Small intestine (tissue), 7 donors: Measurements from ENCODE around the gene ARHGEF16. TPM values are rescaled to one million over a fixed set of nuclear protein-coding genes. Genes with fewer than 3 reads are reported as not detected.

Experiments
- DNase-seq, 2 donors: peaks; one replicate each; pipeline versions ENCODE4 v3.0.0 to v3.0.0-alpha.2; 2013
- FAIRE-seq: peaks from 2 replicates; lab custom pipeline; 2012; peaks lifted over from hg19 to GRCh38; lab: Jason Lieb, UNC
- H3K27ac ChIP-seq, 3 donors: one replicate each; pipeline ENCODE4 v1.5.1; 2013; ENCODE audit warnings: low read length in 2 of 3, mild to moderate bottlenecking in 2 of 3, control low read depth in 1 of 3, inconsistent platforms in 1 of 3, low read depth in 1 of 3, moderate library complexity in 1 of 3
- H3K27me3 ChIP-seq, 3 donors: one replicate each; pipeline ENCODE4 v1.6.1; 2013; ENCODE audit warnings: low read length in 3 of 3, inconsistent platforms in 1 of 3; ENCODE audit not compliant: control insufficient read depth in 3 of 3, insufficient read depth in 3 of 3
- H3K36me3 ChIP-seq, 3 donors: one replicate each; pipeline ENCODE4 v1.6.1; 2013; ENCODE audit warnings: low read length in 3 of 3, inconsistent platforms in 1 of 3, low read depth in 1 of 3, mild to moderate bottlenecking in 1 of 3, moderate library complexity in 1 of 3; ENCODE audit not compliant: control insufficient read depth in 3 of 3, insufficient read depth in 2 of 3
- H3K4me1 ChIP-seq, 3 donors: one replicate each; pipeline ENCODE4 v1.6.1; 2013; ENCODE audit warnings: low read length in 2 of 3, inconsistent platforms in 1 of 3, low read depth in 1 of 3, mild to moderate bottlenecking in 1 of 3, moderate library complexity in 1 of 3; ENCODE audit not compliant: control insufficient read depth in 3 of 3, insufficient read depth in 2 of 3
- H3K4me3 ChIP-seq, 3 donors: one replicate each; pipeline ENCODE4 v1.5.1; 2013; ENCODE audit warnings: low read length in 3 of 3, control low read depth in 1 of 3, inconsistent platforms in 1 of 3, low read depth in 1 of 3, mild to moderate bottlenecking in 1 of 3, moderate library complexity in 1 of 3
- H3K9me3 ChIP-seq, 2 donors: one replicate each; pipeline ENCODE4 v1.6.1; 2013; ENCODE audit warnings: low read depth in 1 of 2, low read length in 1 of 2; ENCODE audit not compliant: control insufficient read depth in 2 of 2, insufficient read depth in 1 of 2
- WGBS, 3 donors: extraction: QIAGEN DNeasy Blood & Tissue Kit; methylation state at CpG; one replicate each; pipeline ENCODE4 v1.1.7; 2013; 5-methylcytosine and 5-hydroxymethylcytosine counted together
- polyA plus RNA-seq, 4 donors: library from polyadenylated mRNA; stranded (reverse) in 3 of 4; unstranded in 1 of 4; fragments of 200-250 nt in 3 of 4; fragments of 120-200 nt in 1 of 4; gene quantifications; one replicate each; pipeline versions ENCODE4 v1.2.1 to v1.2.3, GENCODE V29; 2013
- donor health status: healthy with polysubstance abuse.
- donor health status: control.
- donor health status: control.
- donor health status: Bipolar disorder and iron deficiency.
- donor health status: healthy.

The ARHGEF16 gene
- polyA plus RNA-seq, 4 donors, result 31.0 to 121 (median 83.7) TPM

DNA sequence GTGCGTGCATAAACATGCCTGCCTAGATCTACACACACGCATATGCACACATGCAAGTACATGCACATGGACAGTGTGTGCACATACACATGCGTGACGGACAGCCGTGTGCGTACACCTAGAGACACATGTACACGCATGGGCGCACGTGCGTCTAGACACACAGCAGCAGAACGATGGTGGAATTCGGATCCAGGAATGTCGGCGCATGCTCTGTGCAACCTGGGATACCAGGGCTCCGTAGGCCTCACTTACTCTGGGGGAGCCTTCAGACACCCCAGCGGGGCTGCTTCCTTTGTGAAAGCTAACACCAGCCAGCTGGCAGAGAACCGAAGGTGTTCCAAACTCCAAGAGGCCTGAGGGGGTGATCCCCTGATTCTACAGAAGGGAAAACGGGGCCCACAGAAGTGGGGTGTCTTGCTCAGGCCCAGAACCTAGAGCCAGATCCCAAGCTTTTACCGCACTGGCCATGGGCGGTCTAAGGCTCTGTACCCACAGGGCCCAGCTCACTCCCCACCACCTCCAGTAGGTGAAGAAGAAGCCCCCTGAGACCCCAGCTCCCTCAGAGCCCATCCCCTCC lies 27.4 kb upstream of the ARHGEF16 start:
- peaks cover 0 to 26% (median 0%) of the 10 kb centered on the region in 3 donors for H3K4me1 ChIP-seq
- H3K36me3 ChIP-seq, result peaks cover 0 to 73% (median 2%) of the 10 kb centered on the region in 3 donors
- no peak for FAIRE-seq
- 92 to 97% (median 93%) methylated on average over 20 of the region's 20 CpGs for WGBS, 3 donors
- no peaks in the 10 kb centered on the region for H3K27me3 ChIP-seq
- no peaks in the 10 kb centered on the region for H3K9me3 ChIP-seq
- DNase-seq, result no peak
- no peak overlapping the region for H3K4me3 ChIP-seq
- H3K27ac ChIP-seq, result no peak overlapping the region

DNA sequence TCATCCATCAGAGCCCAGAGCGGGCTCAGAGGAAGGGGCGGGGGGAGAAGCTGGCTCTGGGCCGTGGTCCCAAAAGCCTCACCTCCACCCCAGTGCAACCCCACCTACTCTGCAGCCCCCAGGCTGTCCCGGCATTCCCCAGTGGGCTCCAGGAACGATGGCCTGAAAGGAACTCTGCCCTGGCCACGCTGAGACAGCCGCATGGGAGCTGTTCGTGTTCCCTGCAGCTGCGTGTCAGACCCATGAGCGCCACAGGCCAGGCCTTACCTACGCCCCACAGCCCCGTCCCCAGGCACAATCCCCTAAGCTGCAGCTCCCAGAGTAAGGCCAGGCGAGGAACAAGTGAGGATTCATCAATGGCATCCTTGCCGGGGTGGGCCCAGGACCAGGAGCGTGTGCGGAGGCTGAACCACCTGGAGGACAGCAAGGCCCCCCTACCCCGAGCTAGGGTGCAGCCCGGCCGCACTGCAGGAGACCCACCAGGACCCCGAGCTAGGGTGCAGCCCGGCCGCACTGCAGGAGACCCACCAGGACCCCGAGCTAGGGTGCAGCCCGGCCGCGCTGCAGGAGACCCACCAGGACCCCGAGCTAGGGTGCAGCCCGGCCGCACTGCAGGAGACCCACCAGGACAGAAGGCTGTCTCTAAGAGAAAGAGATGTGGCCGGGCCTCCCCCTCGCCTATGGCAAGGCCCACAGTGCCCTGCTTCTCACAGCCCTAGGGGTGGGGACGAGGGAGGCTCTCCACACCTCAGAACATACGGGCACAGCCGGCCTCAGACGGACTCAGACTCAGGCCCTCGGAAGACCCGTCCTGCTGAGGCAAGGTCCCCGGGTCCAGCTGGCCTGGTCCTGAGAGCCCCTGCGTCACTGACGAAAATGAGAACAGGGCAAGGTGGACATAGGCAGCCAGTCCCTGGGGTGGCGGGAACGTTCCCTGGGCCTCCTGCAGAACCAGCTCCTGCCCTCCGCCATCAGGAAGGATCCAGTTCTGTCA lies 26.5 kb upstream of the ARHGEF16 start:
- H3K9me3 ChIP-seq, result no peaks in the 10 kb centered on the region
- H3K36me3 ChIP-seq, result peaks cover 0 to 78% (median 2%) of the 10 kb centered on the region in 3 donors
- H3K27ac ChIP-seq, result no peak overlapping the region
- H3K27me3 ChIP-seq, result no peaks in the 10 kb centered on the region
- DNase-seq (no peak), FAIRE-seq (no peak)
- peaks cover 0 to 16% (median 0%) of the 10 kb centered on the region in 3 donors for H3K4me1 ChIP-seq
- H3K4me3 ChIP-seq, result no peak overlapping the region
- WGBS, 3 donors, result 91 to 92% (median 92%) methylated on average over 39 to 43 of the region's 43 CpGs

DNA sequence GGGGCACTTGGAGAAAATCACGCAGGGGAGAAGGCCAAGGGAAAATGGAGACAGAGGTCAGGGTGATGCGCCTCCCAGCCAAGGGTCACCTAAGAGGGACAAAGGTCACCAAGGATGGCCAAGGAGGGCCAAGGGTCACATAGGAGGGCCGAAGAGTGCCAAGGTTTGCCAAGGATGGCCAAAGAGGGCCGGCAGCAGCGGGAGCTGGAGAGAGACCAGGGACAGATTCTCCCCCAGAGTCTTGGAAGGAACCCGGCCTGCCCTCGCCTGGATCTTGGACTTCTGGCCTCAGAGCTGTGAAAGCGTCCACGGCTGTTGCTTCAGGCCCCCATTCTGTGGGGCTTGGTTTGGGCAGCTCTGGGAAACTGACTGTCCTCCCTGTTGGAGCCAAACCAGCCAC lies 25.6 kb upstream of the ARHGEF16 start:
- H3K36me3 ChIP-seq, result peaks cover 0 to 81% (median 2%) of the 10 kb centered on the region in 3 donors
- 78 to 84% (median 82%) methylated on average over 9 of the region's 9 CpGs for WGBS, 3 donors
- FAIRE-seq (no peak), DNase-seq (no peak)
- no peak overlapping the region for H3K4me3 ChIP-seq
- H3K9me3 ChIP-seq, result no peaks in the 10 kb centered on the region
- no peak overlapping the region for H3K27ac ChIP-seq
- H3K4me1 ChIP-seq, result peaks cover 0 to 7% (median 0%) of the 10 kb centered on the region in 3 donors
- H3K27me3 ChIP-seq, result no peaks in the 10 kb centered on the region

DNA sequence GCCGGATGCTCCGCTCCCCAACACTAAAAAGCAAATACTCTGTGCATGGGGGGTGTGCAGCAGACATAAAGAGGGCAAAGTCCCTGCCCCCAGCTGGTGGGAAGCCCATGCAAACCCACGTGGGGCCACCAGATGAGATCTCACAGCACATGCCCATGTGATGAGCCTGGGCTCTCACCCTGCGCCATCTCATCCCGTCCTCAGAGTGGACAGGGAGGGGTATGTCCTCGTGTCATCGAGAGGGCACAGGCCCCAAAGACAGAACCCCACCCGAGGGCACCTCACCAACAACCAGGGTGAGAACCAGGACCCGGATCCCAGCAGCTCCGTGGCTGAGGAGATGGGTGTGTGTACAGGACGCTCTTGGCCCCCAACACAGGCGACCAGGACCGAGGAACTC lies 25.1 kb upstream of the ARHGEF16 start:
- WGBS, 3 donors, result 77 to 84% (median 82%) methylated on average over 13 of the region's 13 CpGs
- Histone ChIP-seq H3K4me3 (no peak overlapping the region), H3K9me3 (no peaks in the 10 kb centered on the region), H3K36me3 (peaks cover 0 to 79% (median 2%) of the 10 kb centered on the region in 3 donors), H3K27me3 (no peaks in the 10 kb centered on the region), H3K4me1 (peaks cover 0 to 3% (median 0%) of the 10 kb centered on the region in 3 donors), H3K27ac (no peak overlapping the region)
- DNase-seq (no peak), FAIRE-seq (no peak)

DNA sequence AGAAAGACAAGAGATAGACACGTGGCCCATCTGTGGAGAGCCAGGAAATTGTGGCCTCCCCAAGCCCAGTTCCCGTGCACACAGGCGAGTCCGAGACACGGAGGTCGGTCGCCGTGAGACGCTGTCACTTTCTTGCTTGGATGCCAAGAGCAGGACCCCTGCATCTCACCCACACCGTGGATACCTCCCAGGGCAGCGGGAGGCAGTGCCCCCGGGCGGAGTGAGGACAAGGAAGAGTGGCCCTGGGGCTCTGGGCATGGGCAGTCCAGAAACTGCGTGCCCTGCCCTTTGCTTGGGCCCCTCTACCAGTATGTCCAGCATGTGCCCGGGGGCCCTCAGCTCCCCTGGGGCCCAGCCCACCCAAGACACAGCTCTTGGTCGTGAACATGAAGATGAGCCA lies 24.7 kb upstream of the ARHGEF16 start:
- DNase-seq, result no peak
- H3K4me3 ChIP-seq, result no peak overlapping the region
- FAIRE-seq, result no peak
- H3K4me1 ChIP-seq, result no peaks in the 10 kb centered on the region
- peaks cover 0 to 81% (median 2%) of the 10 kb centered on the region in 3 donors for H3K36me3 ChIP-seq
- no peaks in the 10 kb centered on the region for H3K27me3 ChIP-seq
- no peaks in the 10 kb centered on the region for H3K9me3 ChIP-seq
- WGBS, 3 donors, result 87 to 90% (median 87%) methylated on average over 16 of the region's 16 CpGs
- H3K27ac ChIP-seq, result no peak overlapping the region

DNA sequence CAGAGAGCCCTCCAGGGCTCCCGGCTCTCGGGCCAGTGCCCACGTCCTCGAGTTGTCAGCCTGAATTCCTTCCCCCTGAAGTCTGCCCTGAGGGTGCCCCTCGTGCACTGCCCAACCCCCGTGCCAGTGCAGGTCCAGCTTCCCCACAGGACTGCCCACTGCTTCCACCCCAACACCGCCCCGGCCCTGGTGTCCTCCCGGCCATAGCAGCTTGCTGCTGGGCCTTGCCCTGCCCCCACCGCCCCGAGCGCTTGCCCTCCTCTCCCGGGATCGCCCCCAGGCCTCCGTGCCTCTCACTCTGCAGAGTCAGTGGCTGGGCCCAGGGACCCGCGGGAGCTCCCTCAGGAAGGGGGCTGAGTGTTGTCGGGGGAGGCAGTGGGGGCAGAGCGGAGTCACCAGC lies 24.1 kb upstream of the ARHGEF16 start:
- H3K4me1 ChIP-seq, result no peaks in the 10 kb centered on the region
- no peak for FAIRE-seq
- peaks cover 0 to 81% (median 2%) of the 10 kb centered on the region in 3 donors for H3K36me3 ChIP-seq
- H3K27ac ChIP-seq, result no peak overlapping the region
- no peaks in the 10 kb centered on the region for H3K27me3 ChIP-seq
- 86 to 93% (median 87%) methylated on average over 19 of the region's 19 CpGs for WGBS, 3 donors
- no peak for DNase-seq
- H3K9me3 ChIP-seq, result no peaks in the 10 kb centered on the region
- no peak overlapping the region for H3K4me3 ChIP-seq

DNA sequence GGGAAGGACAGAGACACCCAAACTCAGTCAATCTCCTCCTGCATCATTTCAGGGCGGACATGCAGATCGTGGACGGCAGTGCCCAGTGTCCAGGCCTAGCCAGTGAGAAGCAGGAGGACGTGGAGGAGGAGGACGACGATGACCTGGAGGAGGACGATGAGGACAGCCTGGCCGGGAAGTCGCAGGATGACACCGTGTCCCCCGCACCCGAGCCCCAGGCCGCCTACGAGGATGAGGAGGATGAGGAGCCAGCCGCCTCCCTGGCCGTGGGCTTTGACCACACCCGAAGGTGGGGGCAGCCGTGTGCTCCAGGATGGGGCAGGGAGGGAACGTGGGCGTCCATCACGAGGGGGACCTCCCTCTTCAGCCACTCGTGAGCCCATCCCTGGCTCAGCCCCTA lies 23.6 kb upstream of the ARHGEF16 start:
- Histone ChIP-seq H3K9me3 (no peaks in the 10 kb centered on the region), H3K4me3 (no peak overlapping the region), H3K27ac (no peak overlapping the region), H3K36me3 (peaks cover 0 to 80% (median 1%) of the 10 kb centered on the region in 3 donors), H3K4me1 (no peaks in the 10 kb centered on the region), H3K27me3 (no peaks in the 10 kb centered on the region)
- WGBS, 3 donors, result 87 to 89% (median 88%) methylated on average over 22 of the region's 22 CpGs
- no peak for FAIRE-seq
- DNase-seq, result no peak

DNA sequence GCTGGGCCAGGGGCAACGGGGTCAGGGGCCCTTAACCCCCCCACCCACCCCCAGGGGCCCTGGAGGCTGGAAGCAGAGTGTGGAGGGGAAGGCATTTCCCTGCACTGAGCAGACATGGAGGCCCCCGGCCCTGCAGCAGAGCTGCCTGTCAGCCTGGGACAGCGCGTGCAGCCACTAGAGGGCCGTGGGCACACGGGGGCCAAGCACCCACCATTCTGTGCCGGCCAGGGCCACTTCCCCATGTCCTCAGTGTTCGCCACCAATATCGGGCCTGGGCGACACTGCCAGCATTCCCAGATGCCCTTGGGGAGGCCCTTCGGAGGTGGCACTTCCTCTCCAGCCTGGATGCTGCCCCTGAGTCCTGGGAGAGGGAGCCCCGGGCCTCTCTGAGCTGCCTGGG lies 23.2 kb upstream of the ARHGEF16 start:
- Histone ChIP-seq H3K27me3 (no peaks in the 10 kb centered on the region), H3K4me3 (no peak overlapping the region), H3K9me3 (no peaks in the 10 kb centered on the region), H3K36me3 (peaks cover 0 to 77% (median 0%) of the 10 kb centered on the region in 3 donors), H3K4me1 (no peaks in the 10 kb centered on the region), H3K27ac (no peak overlapping the region)
- no peak for FAIRE-seq
- DNase-seq, result no peak
- WGBS, 3 donors, result 64 to 83% (median 78%) methylated on average over 11 to 12 of the region's 12 CpGs
